PFSK-1 (cell line): ENCODE measurements around the gene CTPS1.

Experiments
- FOXP2 ChIP-seq: optimal IDR thresholded peaks from 2 replicates; pipeline ENCODE3; 2011; ENCODE audit warnings: borderline replicate concordance, control low read depth, inconsistent platforms; ENCODE audit not compliant: insufficient read depth; ENCODE audit errors: extremely low read length, extremely low read depth
- POLR2AphosphoS5 ChIP-seq: IDR thresholded peaks from 2 replicates; pipeline ENCODE4 v1.6.1; 2012; ENCODE audit warnings: low read depth, mild to moderate bottlenecking, control low read depth, low read length, moderate library complexity
- REST ChIP-seq, 2 experiments: IDR thresholded peaks; 2 replicates each; pipeline versions ENCODE4 v1.6.1 to v1.8.0; 2011 to 2012; ENCODE audit warnings: low read depth in 2 of 2, low read length in 2 of 2, control low read depth in 1 of 2, inconsistent platforms in 1 of 2, mild to moderate bottlenecking in 1 of 2, moderate library complexity in 1 of 2; ENCODE audit not compliant: insufficient read depth in 1 of 2
- SIN3A ChIP-seq: IDR thresholded peaks from 2 replicates; pipeline ENCODE4 v1.6.1; 2012; ENCODE audit warnings: mild to moderate bottlenecking, low read length, moderate library complexity, borderline replicate concordance; ENCODE audit not compliant: insufficient read depth
- TAF1 ChIP-seq: IDR thresholded peaks from 2 replicates; pipeline ENCODE4 v1.6.1; 2012; ENCODE audit warnings: low read length, control low read depth, borderline replicate concordance; ENCODE audit not compliant: insufficient read depth

Gene CTPS1

GRCh38 chr1:40952744-40953315 lies 26.7 kb upstream of the CTPS1 start:
- TF ChIP-seq SIN3A (no peak), TAF1 (no peak), REST (IDR thresholded peaks at IDR 0.05; ENCODE audit: insufficient read depth in 1 of 2, low read depth in 2 of 2, low read length in 2 of 2) (no peak), FOXP2 (no peak), POLR2AphosphoS5 (no peak)

GRCh38 chr1:40954626-40955025 lies 24.9 kb upstream of the CTPS1 start:
- TF ChIP-seq POLR2AphosphoS5 (no peak), TAF1 (no peak), FOXP2 (no peak), REST (IDR thresholded peaks at IDR 0.05; ENCODE audit: insufficient read depth in 1 of 2, low read depth in 2 of 2, low read length in 2 of 2) (no peak), SIN3A (no peak)

- TF ChIP-seq SIN3A (no peak), POLR2AphosphoS5 (no peak), REST (IDR thresholded peaks at IDR 0.05; ENCODE audit: insufficient read depth in 1 of 2, low read depth in 2 of 2, low read length in 2 of 2) (no peak), FOXP2 (no peak), TAF1 (no peak)
Measured at GRCh38 chr1:40955266-40955665, 24.2 kb upstream of the CTPS1 start.

- TF ChIP-seq TAF1 (no peak), FOXP2 (no peak), POLR2AphosphoS5 (no peak), REST (IDR thresholded peaks at IDR 0.05; ENCODE audit: insufficient read depth in 1 of 2, low read depth in 2 of 2, low read length in 2 of 2) (no peak), SIN3A (no peak)
Measured at GRCh38 chr1:40956407-40956806, 23.1 kb upstream of the CTPS1 start.

- TF ChIP-seq SIN3A (no peak), TAF1 (no peak), FOXP2 (no peak), REST (IDR thresholded peaks at IDR 0.05; ENCODE audit: insufficient read depth in 1 of 2, low read depth in 2 of 2, low read length in 2 of 2) (no peak), POLR2AphosphoS5 (no peak)
Measured at GRCh38 chr1:40958210-40958609, 21.3 kb upstream of the CTPS1 start.
